SK-N-SH treated with all-trans-retinoic acid at 6 μM for 48 hours (cell line): ENCODE measurements around the gene VARS1.

Experiments
- ARNTL ChIP-seq: fragments of 450-650 bp; formaldehyde crosslinking; IDR thresholded peaks from 2 replicates; pipeline ENCODE4 v1.5.0; 2020; ENCODE audit warnings: low read depth, mild to moderate bottlenecking, moderate library complexity, borderline replicate concordance
- CSRNP3 ChIP-seq: fragments of 250-450 bp; sonication (Bioruptor Pico); IDR thresholded peaks from 2 replicates; pipeline ENCODE4 v1.5.1; 2021; ENCODE audit warnings: mild to moderate bottlenecking, moderate library complexity
- ISL1 ChIP-seq: fragments of 250-450 bp; sonication (Bioruptor Pico); IDR thresholded peaks from 2 replicates; pipeline ENCODE4 v2.1.2; 2022; ENCODE audit warnings: mild to moderate bottlenecking, moderate library complexity
- PATZ1 ChIP-seq: fragments of 250-450 bp; sonication (Bioruptor Pico); IDR thresholded peaks from 2 replicates; pipeline ENCODE4 v1.8.0; 2020; ENCODE audit warnings: mild to moderate bottlenecking, moderate library complexity, borderline replicate concordance
- PPARA ChIP-seq: fragments of 250-450 bp; sonication (Bioruptor Pico); IDR thresholded peaks from 2 replicates; pipeline ENCODE4 v1.5.0; 2020; ENCODE audit warnings: mild to moderate bottlenecking, borderline replicate concordance
- RARB ChIP-seq: fragments of 250-450 bp; sonication (Bioruptor Pico); IDR thresholded peaks from 2 replicates; pipeline ENCODE4 v1.8.0; 2021; ENCODE audit warnings: mild to moderate bottlenecking, moderate library complexity
- SNAI2 ChIP-seq: fragments of 250-450 bp; sonication (Bioruptor Pico); IDR thresholded peaks from 2 replicates; pipeline ENCODE4 v1.5.0; 2020; ENCODE audit warnings: mild to moderate bottlenecking, moderate library complexity
- TSHZ2 ChIP-seq: fragments of 250-450 bp; sonication (Bioruptor Pico); IDR thresholded peaks from 2 replicates; pipeline ENCODE4 v1.5.0; 2020; ENCODE audit warnings: mild to moderate bottlenecking, moderate library complexity
- ZC3H10 ChIP-seq: fragments of 250-450 bp; sonication (Bioruptor Pico); IDR thresholded peaks from 2 replicates; pipeline ENCODE4 v1.5.1; 2021; ENCODE audit warnings: mild to moderate bottlenecking, moderate library complexity
- ZFP3 ChIP-seq: fragments of 250-450 bp; sonication (Bioruptor Pico); IDR thresholded peaks from 2 replicates; pipeline ENCODE4 v1.5.0; 2020; ENCODE audit warnings: mild to moderate bottlenecking, moderate library complexity
- ZFP30 ChIP-seq: fragments of 450-650 bp; formaldehyde crosslinking; IDR thresholded peaks from 2 replicates; pipeline ENCODE4 v1.5.0; 2022; ENCODE audit warnings: mild to moderate bottlenecking, moderate library complexity
- ZNF8 ChIP-seq: fragments of 450-650 bp; formaldehyde crosslinking; IDR thresholded peaks from 2 replicates; pipeline ENCODE4 v1.5.0; 2020; ENCODE audit warnings: mild to moderate bottlenecking, moderate library complexity
- TF ChIP-seq, protein P1 (sequence below): fragments of 250-450 bp; sonication (Bioruptor Pico); IDR thresholded peaks from 2 replicates; pipeline ENCODE4 v1.5.1; 2020; ENCODE audit warnings: low read depth, mild to moderate bottlenecking, moderate library complexity

DNA sequence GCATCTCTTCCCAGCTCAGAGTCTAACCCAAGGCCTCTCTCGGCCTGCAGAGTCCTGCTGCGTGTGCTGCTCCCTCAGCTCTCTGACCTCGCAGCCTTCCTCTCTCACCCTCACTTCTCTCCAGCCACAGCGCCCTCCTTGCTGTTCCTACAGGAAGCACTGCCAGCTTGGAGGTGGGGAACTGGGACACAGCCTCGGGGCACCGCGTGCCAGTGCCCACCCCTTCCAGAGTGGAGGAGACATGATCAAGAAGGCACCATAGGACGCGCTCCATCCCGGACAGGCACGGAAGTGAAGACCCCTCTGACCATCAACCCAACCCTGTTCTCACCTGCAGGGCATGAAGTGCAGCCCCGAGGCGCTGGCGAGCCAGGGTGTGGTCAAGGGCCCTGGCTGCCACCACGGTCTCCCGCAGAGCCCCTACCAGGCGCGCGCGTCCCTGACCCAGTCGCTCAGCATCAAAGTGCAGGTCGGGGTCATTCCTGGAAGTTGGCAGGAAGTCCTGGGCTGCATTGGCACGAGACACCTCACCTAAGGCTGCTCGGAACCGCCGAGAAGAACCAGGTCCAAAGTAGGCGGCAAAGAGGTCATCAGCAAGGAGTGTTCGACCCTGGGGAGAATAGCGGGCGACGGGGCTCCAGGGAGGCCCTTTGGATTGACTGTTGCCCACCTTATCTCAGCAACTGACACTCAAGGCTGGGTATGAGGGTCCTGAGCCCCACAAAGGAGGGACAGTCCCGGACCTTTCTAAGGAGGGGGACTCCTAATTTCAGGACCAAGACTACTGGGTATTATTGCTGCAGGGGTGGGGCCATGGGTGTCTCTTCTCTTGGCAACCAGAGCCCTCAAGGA lies 19.7 kb downstream of the VARS1 start:
- TF ChIP-seq PPARA (CRISPR knock-in tag) (no peak), ISL1 (CRISPR knock-in tag) (no peak), ARNTL (no peak), PATZ1 (CRISPR knock-in tag) (no peak), ZFP30 (no peak), RARB (CRISPR knock-in tag) (no peak), CSRNP3 (CRISPR knock-in tag) (no peak), ZFP3 (CRISPR knock-in tag) (no peak), ZC3H10 (CRISPR knock-in tag) (no peak), SNAI2 (CRISPR knock-in tag) (no peak), ZNF8 (CRISPR knock-in tag) (no peak), TSHZ2 (CRISPR knock-in tag) (no peak)
- TF ChIP-seq, protein P1, sequence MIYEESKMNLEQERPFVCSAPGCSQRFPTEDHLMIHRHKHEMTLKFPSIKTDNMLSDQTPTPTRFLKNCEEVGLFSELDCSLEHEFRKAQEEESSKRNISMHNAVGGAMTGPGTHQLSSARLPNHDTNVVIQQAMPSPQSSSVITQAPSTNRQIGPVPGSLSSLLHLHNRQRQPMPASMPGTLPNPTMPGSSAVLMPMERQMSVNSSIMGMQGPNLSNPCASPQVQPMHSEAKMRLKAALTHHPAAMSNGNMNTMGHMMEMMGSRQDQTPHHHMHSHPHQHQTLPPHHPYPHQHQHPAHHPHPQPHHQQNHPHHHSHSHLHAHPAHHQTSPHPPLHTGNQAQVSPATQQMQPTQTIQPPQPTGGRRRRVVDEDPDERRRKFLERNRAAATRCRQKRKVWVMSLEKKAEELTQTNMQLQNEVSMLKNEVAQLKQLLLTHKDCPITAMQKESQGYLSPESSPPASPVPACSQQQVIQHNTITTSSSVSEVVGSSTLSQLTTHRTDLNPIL (CRISPR knock-in tag), result no peak
